Left renal cortex interstitium (tissue), 4 donors: ENCODE data around the gene SLA2. TPM values are rescaled to one million over a fixed set of nuclear protein-coding genes. Genes with fewer than 3 reads are reported as not detected.
"Not testable (repeated sequence)": the region's sequence is repeated elsewhere in the genome, so short reads cannot be mapped to it uniquely, and the experiment has no call there.

ENCODE experiments used
- DNase-seq, 4 donors: peaks; one replicate each; pipeline ENCODE4 v3.0.0-alpha.2; 2013; ENCODE audit warnings: low read depth in 4 of 4, low spot score in 2 of 4, missing footprints in 1 of 4
- polyA plus RNA-seq, 4 donors: library from polyadenylated mRNA; unstranded; fragments of 120-200 nt; gene quantifications; one replicate each; pipeline ENCODE4 v1.2.1, GENCODE V29; 2013; ENCODE audit not compliant: insufficient read length in 4 of 4

SLA2 gene
- polyA plus RNA-seq, 4 donors, result 0.33 to 0.47 (median 0.40) TPM

- DNase-seq, result no peak
These were observed 682 bp upstream of the SLA2 start for GRCh38 chr20:36646678-36647077.

GRCh38 chr20:36645353-36645752 lies 643 bp downstream of the SLA2 start:
- DNase-seq, result no peak

- no peak for DNase-seq
These were observed 1.3 kb downstream of the SLA2 start for GRCh38 chr20:36644706-36645095.

GRCh38 chr20:36644032-36644705 lies 1.8 kb downstream of the SLA2 start:
- DNase-seq, result no peak

- DNase-seq, result no peak
These were observed 3.9 kb downstream of the SLA2 start for GRCh38 chr20:36642136-36642535.

GRCh38 chr20:36641506-36641843 lies 4.5 kb downstream of the SLA2 start:
- no peak for DNase-seq

GRCh38 chr20:36638876-36639400 lies 7.1 kb downstream of the SLA2 start:
- DNase-seq, result not testable (repeated sequence)

GRCh38 chr20:36634342-36634741 lies 11.7 kb downstream of the SLA2 start:
- DNase-seq, result no peak

- DNase-seq, result no peak
These were observed 12.7 kb downstream of the SLA2 start for GRCh38 chr20:36633285-36633772.

- no peak for DNase-seq
These were observed 13.3 kb downstream of the SLA2 start for GRCh38 chr20:36632487-36633284.

GRCh38 chr20:36632147-36632486 lies 13.9 kb downstream of the SLA2 start:
- DNase-seq, result no peak

- DNase-seq, result no peak
These were observed 14.3 kb downstream of the SLA2 start for GRCh38 chr20:36631646-36632045.

- no peak for DNase-seq
These were observed 16.0 kb downstream of the SLA2 start for GRCh38 chr20:36629719-36630681.

- DNase-seq, result no peak
These were observed 17.9 kb downstream of the SLA2 start for GRCh38 chr20:36628076-36628475.

GRCh38 chr20:36624944-36625324 lies 21.1 kb downstream of the SLA2 start:
- DNase-seq, result no peak

- no peak for DNase-seq
These were observed 21.7 kb downstream of the SLA2 start for GRCh38 chr20:36624068-36624943.

- DNase-seq, result no peak
These were observed 22.6 kb downstream of the SLA2 start for GRCh38 chr20:36623444-36623843.

- DNase-seq, result no peak
These were observed 25.1 kb downstream of the SLA2 start for GRCh38 chr20:36620917-36621316.

GRCh38 chr20:36614781-36615557 lies 31.0 kb downstream of the SLA2 start:
- no peak for DNase-seq
